PC-3 (cell line): Measurements from ENCODE around the gene CAPN12.

Experiments used
- EZH2 ChIP-seq: fragments of 300-600 bp; sonication (generic); IDR thresholded peaks from one replicate; pipeline ENCODE4 v1.6.1; 2017; ENCODE audit warnings: antibody characterized with exemption, mild to moderate bottlenecking, low read length; ENCODE audit not compliant: unreplicated experiment
- EZH2phosphoT487 ChIP-seq: fragments of 300-600 bp; sonication (generic); IDR thresholded peaks from 2 replicates; pipeline ENCODE4 v1.6.1; 2018; ENCODE audit warnings: mild to moderate bottlenecking, antibody characterized with exemption, low read length, borderline replicate concordance
- TF ChIP-seq, protein P1 (sequence below): fragments of 300-600 bp; sonication (generic); conservative IDR thresholded peaks from 2 replicates; pipeline ENCODE4 v1.5.1; 2017; ENCODE audit warnings: antibody characterized with exemption, low read depth, mild to moderate bottlenecking, low read length

DNA sequence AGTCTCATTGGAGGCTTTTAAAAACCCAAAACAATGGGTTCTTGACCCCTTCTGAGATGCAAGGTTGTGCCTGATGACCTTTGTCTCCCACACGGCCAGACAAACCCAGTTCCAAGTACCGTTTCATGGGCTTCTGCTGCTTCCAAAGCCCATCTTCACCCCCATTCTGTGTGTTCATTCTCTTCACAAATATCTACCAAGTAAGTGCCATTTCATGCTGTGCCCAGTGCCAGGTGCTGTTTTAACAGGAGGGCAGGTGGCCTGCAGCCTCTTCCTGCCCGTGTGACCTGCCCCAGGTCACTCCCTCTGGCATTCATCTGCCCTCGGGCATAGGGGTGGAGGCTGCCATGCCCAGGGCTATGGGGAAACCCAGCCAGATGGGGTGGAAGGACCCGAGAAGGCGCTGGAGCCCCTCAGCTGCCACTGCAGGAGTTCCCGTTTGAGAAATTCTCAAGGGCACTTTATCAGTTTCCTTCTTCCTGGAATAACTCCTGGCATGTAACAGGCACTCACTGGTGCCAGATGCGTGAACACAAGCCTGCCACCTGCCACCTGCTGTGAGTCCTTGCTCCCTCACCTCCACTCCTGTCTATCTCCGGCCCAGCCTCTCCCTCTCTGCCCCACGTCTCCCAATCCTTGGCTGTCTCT lies 12.5 kb downstream of the CAPN12 start:
- TF ChIP-seq, protein P1, sequence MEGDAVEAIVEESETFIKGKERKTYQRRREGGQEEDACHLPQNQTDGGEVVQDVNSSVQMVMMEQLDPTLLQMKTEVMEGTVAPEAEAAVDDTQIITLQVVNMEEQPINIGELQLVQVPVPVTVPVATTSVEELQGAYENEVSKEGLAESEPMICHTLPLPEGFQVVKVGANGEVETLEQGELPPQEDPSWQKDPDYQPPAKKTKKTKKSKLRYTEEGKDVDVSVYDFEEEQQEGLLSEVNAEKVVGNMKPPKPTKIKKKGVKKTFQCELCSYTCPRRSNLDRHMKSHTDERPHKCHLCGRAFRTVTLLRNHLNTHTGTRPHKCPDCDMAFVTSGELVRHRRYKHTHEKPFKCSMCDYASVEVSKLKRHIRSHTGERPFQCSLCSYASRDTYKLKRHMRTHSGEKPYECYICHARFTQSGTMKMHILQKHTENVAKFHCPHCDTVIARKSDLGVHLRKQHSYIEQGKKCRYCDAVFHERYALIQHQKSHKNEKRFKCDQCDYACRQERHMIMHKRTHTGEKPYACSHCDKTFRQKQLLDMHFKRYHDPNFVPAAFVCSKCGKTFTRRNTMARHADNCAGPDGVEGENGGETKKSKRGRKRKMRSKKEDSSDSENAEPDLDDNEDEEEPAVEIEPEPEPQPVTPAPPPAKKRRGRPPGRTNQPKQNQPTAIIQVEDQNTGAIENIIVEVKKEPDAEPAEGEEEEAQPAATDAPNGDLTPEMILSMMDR: no peak
- TF ChIP-seq EZH2 (no peak), EZH2phosphoT487 (no peak)
